ENCODE measurements around the gene RALGDS. TPM values are rescaled to one million over a fixed set of nuclear protein-coding genes. Genes with fewer than 3 reads are reported as not detected.

The RALGDS gene
- total RNA-seq, 4 donors from 2014 or later: 14.1 to 67.9 (median 30.3) TPM

GRCh38 chr9:133125941-133126696, 5.1 kb upstream of the RALGDS start:
- peaks cover 0 to 18% of the 10 kb centered on the region in 2 donors for H3K4me1 ChIP-seq
- intact Hi-C loops (cut with DNase I; ENCODE audit: low total_unique reads): no loop called here
- H3K27me3 ChIP-seq: no peaks in the 10 kb centered on the region
- H3K4me3 ChIP-seq: peak overlapping the region in 1 of 2 donors; percentile 26
- no peak for TF ChIP-seq CTCF (IDR thresholded peaks at IDR 0.05)
- TF ChIP-seq POLR2A (IDR thresholded peaks at IDR 0.05): no peak
- H3K9me3 ChIP-seq: no peaks in the 10 kb centered on the region
- DNase-seq: peak; percentile 47 to 62
- no peaks in the 10 kb centered on the region for H3K36me3 ChIP-seq
- H3K27ac ChIP-seq: peak overlapping the region; percentile 61 to 80

GRCh38 chr9:133124907-133125275, 3.9 kb upstream of the RALGDS start:
- Histone ChIP-seq H3K36me3 (no peaks in the 10 kb centered on the region), H3K9me3 (no peaks in the 10 kb centered on the region), H3K4me1 (peaks cover 0 to 18% of the 10 kb centered on the region in 2 donors), H3K27ac (no peak overlapping the region), H3K27me3 (no peaks in the 10 kb centered on the region), H3K4me3 (no peak overlapping the region)
- intact Hi-C loops (cut with DNase I; ENCODE audit: low total_unique reads): no loop called here
- no peak for TF ChIP-seq CTCF (IDR thresholded peaks at IDR 0.05)
- no peak for TF ChIP-seq POLR2A (IDR thresholded peaks at IDR 0.05)
- no peak for DNase-seq

- no peaks in the 10 kb centered on the region for H3K36me3 ChIP-seq
- intact Hi-C loops (cut with DNase I; ENCODE audit: low total_unique reads): no loop called here
- H3K9me3 ChIP-seq: no peaks in the 10 kb centered on the region
- no peak for DNase-seq
- TF ChIP-seq POLR2A (IDR thresholded peaks at IDR 0.05) (no peak), CTCF (IDR thresholded peaks at IDR 0.05) (no peak)
- peaks cover 0 to 18% of the 10 kb centered on the region in 2 donors for H3K4me1 ChIP-seq
- no peak overlapping the region for H3K27ac ChIP-seq
- H3K27me3 ChIP-seq: no peaks in the 10 kb centered on the region
- H3K4me3 ChIP-seq: no peak overlapping the region
These were observed 3.3 kb upstream of the RALGDS start for GRCh38 chr9:133124123-133124906.

GRCh38 chr9:133122935-133123611, 2.0 kb upstream of the RALGDS start:
- intact Hi-C loops (cut with DNase I; ENCODE audit: low total_unique reads): no loop called here
- Histone ChIP-seq H3K9me3 (no peaks in the 10 kb centered on the region), H3K4me1 (peaks cover 0 to 18% of the 10 kb centered on the region in 2 donors), H3K27ac (peak overlapping the region; percentile 86 to 88), H3K27me3 (no peaks in the 10 kb centered on the region), H3K36me3 (no peaks in the 10 kb centered on the region), H3K4me3 (no peak overlapping the region)
- DNase-seq: peak; percentile 69 to 78
- TF ChIP-seq POLR2A (IDR thresholded peaks at IDR 0.05): no peak
- no peak for TF ChIP-seq CTCF (IDR thresholded peaks at IDR 0.05)

- peaks cover 0 to 22% of the 10 kb centered on the region in 2 donors for H3K4me1 ChIP-seq
- H3K27ac ChIP-seq: peak overlapping the region; percentile 86 to 88
- intact Hi-C loops (cut with DNase I; ENCODE audit: low total_unique reads): no loop called here
These were observed 1.5 kb upstream of the RALGDS start for GRCh38 chr9:133122605-133122934.

More at GRCh38 chr9:133122605-133122934, 1.5 kb upstream of the RALGDS start:
- no peak for DNase-seq
- Histone ChIP-seq H3K4me3 (no peak overlapping the region), H3K36me3 (no peaks in the 10 kb centered on the region), H3K27me3 (no peaks in the 10 kb centered on the region), H3K9me3 (no peaks in the 10 kb centered on the region)
- TF ChIP-seq POLR2A (IDR thresholded peaks at IDR 0.05) (no peak), CTCF (IDR thresholded peaks at IDR 0.05) (no peak)
